Measurements from ENCODE around the gene PLCH2.
A peak's percentile ranks its signal among the peaks of the same experiment; 100 is the strongest.
"Not testable (repeated sequence)": the region's sequence is repeated elsewhere in the genome, so short reads cannot be mapped to it uniquely, and the experiment has no call there.

Gene PLCH2

DNA sequence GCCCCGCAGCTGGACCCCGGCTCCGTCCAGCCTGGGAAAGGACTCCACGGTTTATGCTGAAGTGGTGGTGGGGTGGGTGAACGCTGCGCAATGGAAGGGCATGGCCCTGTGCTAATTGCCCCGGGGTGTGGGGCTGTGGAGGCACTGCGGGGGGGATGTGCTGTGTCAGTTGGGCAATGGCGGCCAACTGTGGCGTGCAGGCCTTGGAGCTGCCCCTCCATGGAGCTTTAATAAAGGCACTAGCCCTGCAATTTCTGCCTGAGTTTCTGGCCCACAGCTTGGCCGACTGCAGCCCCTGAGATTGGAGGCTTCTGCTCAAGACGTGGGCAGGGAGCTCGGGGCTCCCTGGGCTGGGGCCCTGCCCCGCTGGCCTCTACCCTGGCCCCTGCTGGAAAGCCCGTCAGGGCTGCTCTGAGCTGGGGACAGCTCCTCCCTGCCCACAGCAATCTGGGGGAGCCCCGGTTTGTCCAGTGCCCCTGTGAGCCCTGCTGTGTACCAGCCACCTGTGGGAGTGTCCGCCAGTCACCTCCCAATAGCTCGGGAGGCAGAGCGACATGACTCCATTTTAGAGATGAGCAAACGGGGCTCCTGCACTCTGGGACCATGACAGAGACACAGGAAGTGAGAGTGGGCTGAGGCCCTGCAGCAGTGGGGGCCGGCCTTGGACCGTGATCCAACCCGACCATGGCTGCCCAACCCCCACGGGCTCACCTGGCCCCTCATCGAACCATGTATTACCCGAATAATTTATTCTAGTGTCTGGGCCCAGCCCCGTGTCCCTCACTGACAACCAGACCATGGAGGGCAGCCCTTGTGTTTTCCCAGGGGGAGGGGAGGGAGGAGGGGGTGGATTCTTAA is 71.3 kb downstream of the PLCH2 start:
- DNase-seq, result no peak

DNA sequence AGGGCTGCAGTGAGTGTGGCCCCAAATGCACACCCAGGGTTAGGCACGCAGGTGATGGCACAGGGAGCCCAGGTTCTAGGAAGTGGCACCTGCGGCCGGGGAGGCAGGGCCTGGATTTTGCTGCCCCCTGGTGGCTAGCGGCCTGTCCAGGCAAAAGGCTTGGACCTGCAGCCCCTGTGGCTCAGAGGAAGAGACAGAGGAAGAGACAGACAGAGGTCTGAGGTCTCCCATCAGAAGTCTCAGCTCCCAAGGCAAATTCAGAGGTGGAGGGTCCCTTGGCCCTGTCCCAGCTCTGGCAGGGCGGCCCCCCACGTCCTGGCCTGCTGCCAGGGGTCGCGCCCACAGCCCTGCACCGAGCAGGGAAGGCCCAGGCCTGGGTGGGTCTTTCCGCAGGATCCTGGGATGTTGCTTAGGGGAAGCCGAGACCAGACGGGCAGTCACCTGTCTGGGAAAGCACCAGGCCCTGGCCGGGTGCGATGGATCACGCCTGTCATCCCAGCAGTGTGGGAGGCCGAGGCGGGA is 72.0 kb downstream of the PLCH2 start:
- DNase-seq, result peak; percentile 86

DNA sequence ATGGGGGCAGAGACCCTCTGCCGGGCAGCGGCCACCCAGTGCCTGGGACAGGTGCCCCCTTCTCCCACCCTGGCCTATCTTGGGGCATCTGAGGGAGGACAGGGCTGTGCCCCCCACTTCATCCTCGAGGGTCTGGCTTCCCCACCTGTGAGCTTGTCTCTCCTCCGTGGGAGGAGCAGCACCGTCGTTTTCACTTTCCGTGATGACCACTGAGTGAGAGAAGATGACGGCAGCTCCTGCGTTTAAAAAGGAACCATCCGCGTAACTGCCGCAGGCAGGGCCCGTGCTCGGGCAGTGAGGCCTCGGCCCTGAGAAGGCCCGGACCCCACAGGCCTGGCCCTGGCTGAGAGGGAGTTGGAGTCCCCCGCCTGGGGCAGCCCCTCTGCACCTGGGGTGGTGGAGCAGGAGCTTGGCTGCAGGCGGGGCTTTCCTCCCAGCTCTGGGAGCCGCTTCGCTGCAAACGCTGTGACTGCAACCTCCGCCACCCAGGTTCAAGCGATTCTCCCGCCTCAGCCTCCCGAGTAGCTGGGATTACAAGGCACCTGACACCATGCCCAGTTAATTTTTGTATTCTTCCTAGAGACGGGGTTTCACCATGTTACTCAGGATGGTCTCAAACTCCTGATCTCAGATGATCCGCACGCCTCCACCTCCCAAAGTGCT is 73.4 kb downstream of the PLCH2 start:
- DNase-seq, result not testable (repeated sequence)

- not testable (repeated sequence) for DNase-seq
Observed at GRCh38 chr1:2550309-2550861, 74.3 kb downstream of the PLCH2 start.

GRCh38 chr1:2551544-2551943 is 75.5 kb downstream of the PLCH2 start:
- DNase-seq, result not testable (repeated sequence)

- DNase-seq, result no peak
Observed at GRCh38 chr1:2552189-2552588, 76.1 kb downstream of the PLCH2 start.

- not testable (repeated sequence) for DNase-seq
Observed at GRCh38 chr1:2553076-2553475, 77.0 kb downstream of the PLCH2 start.

DNA sequence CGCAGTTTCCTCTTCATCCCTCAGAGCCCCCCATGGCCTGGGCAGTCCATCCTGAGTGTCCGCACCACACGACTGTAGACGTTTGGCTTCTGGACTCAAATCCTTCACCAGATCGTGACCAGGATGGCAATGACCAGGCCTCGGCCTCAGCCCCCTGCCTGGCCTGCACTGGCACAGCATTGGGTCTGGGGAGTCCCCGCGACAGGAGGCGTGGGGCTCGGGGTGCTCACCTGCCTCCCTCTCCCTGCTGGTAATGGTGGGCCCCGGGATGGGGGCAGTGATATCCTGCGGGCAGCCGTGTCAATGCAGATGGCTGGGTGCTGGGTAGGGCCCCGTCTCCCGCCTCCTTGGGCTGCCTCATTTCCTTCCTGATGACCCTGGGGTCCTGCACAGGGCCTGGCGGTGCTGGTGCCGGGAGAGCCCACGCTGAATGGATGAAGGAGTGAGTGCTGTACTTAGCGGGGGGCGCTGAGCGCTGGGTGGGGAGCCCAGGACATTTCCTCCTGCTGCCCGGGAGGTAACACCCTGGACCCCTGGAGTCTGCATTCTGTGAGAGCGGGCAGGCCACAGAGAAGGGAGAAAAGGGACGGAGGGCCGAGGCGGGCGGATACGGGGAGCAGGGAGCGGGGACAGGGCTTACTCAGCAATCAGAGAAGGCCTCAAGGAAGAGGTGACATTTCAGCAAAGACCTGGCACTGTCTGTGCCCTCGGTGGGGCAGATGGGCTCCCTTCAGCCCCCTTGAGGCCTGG is 78.0 kb downstream of the PLCH2 start:
- DNase-seq, result no peak

DNA sequence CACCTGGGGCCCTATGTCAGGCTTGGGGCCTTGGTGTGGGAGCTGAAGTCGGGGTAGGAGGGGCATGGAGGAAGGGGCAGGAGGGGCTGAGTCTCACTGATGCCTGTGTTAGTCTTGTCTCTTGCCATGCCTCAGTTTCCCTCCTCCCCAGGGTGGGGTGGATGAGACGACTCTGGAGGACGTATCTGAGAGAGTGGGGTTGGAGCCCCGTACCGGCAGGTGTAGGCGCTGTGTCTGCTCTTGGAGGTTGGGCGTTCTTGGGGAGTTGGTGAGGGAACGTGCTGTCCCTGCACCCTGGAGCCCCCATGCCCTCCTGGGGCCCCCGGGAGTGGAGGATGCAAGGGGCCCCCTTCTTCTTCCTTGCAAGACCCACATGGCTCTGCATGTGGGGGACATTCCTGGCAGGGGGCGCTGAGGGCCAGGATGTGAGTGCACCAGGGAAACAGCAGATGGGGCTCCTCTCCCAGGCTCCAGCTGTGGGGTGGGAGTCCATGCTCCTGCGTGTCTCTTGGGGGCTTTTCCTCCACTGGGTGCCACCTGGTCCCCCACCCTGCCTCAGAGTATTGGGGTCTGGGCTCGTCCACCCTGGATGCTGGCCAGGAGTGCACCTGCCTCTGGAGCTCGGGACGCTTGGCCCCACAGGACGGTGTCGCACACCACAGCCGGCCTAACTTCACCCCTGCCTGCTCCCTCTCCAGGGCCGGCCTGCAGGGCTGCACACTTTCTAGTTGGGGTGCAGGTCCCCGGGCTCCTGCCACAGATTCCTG is 78.7 kb downstream of the PLCH2 start:
- DNase-seq, result no peak

Data from femur (tissue), 1 donor.